Fibroblast of the conjunctiva (primary cell): ENCODE results near the gene PPIAL4G.
"Not testable (repeated sequence)": the region's sequence is repeated elsewhere in the genome, so short reads cannot be mapped to it uniquely, and the experiment has no call there.

ENCODE experiments used
- DNase-seq: peaks from one replicate; pipeline ENCODE4 v3.0.0-alpha.2; 2010; ENCODE audit warnings: low read depth

Gene PPIAL4G

GRCh38 chr1:148483029-148483428 lies at the start of gene PPIAL4G:
Gene PPIAL4G (minus strand): TSS chr1:148483302. CDS start chr1:148483252, 50 bp downstream.
- DNase-seq = not testable (repeated sequence)

- DNase-seq = not testable (repeated sequence)
Measured at GRCh38 chr1:148532158-148532557, 49.1 kb upstream of the PPIAL4G start.

- DNase-seq = peak; percentile 65
Measured at GRCh38 chr1:148529101-148529567, 46.0 kb upstream of the PPIAL4G start.

GRCh38 chr1:148528591-148528990 lies 45.5 kb upstream of the PPIAL4G start:
- DNase-seq = not testable (repeated sequence)

- not testable (repeated sequence) for DNase-seq
Measured at GRCh38 chr1:148526587-148526986, 43.5 kb upstream of the PPIAL4G start.

GRCh38 chr1:148523205-148524144 lies 40.4 kb upstream of the PPIAL4G start:
- not testable (repeated sequence) for DNase-seq

- peak; percentile 98 for DNase-seq
Measured at GRCh38 chr1:148522561-148523204, 39.6 kb upstream of the PPIAL4G start.

- DNase-seq = peak; percentile 70
Measured at GRCh38 chr1:148522072-148522471, 39.0 kb upstream of the PPIAL4G start.

GRCh38 chr1:148514310-148514709 lies 31.2 kb upstream of the PPIAL4G start:
- not testable (repeated sequence) for DNase-seq

- not testable (repeated sequence) for DNase-seq
Measured at GRCh38 chr1:148512571-148513184, 29.6 kb upstream of the PPIAL4G start.

- DNase-seq = not testable (repeated sequence)
Measured at GRCh38 chr1:148493933-148494332, 10.8 kb upstream of the PPIAL4G start.

- not testable (repeated sequence) for DNase-seq
Measured at GRCh38 chr1:148481134-148481533, 2.0 kb downstream of the PPIAL4G start.

GRCh38 chr1:148459694-148460093 lies 23.4 kb downstream of the PPIAL4G start:
- not testable (repeated sequence) for DNase-seq

- DNase-seq = not testable (repeated sequence)
Measured at GRCh38 chr1:148458901-148459581, 24.1 kb downstream of the PPIAL4G start.

GRCh38 chr1:148458398-148458797 lies 24.7 kb downstream of the PPIAL4G start:
- not testable (repeated sequence) for DNase-seq

- not testable (repeated sequence) for DNase-seq
Measured at GRCh38 chr1:148452845-148453244, 30.3 kb downstream of the PPIAL4G start.

- DNase-seq = not testable (repeated sequence)
Measured at GRCh38 chr1:148439654-148440325, 43.3 kb downstream of the PPIAL4G start.

GRCh38 chr1:148435406-148435805 lies 47.7 kb downstream of the PPIAL4G start:
- DNase-seq = no peak

- DNase-seq = no peak
Measured at GRCh38 chr1:148434832-148435231, 48.3 kb downstream of the PPIAL4G start.

GRCh38 chr1:148432916-148433317 lies 50.2 kb downstream of the PPIAL4G start:
- not testable (repeated sequence) for DNase-seq
